ENCODE results near the gene ZSWIM3. TPM values are rescaled to one million over a fixed set of nuclear protein-coding genes. Genes with fewer than 3 reads are reported as not detected.
"Not testable (repeated sequence)": the region's sequence is repeated elsewhere in the genome, so short reads cannot be mapped to it uniquely, and the experiment has no call there.

The ZSWIM3 gene
- total and polyA plus RNA-seq, 4 donors, result 0.56 to 4.2 (median 2.3) TPM

DNA sequence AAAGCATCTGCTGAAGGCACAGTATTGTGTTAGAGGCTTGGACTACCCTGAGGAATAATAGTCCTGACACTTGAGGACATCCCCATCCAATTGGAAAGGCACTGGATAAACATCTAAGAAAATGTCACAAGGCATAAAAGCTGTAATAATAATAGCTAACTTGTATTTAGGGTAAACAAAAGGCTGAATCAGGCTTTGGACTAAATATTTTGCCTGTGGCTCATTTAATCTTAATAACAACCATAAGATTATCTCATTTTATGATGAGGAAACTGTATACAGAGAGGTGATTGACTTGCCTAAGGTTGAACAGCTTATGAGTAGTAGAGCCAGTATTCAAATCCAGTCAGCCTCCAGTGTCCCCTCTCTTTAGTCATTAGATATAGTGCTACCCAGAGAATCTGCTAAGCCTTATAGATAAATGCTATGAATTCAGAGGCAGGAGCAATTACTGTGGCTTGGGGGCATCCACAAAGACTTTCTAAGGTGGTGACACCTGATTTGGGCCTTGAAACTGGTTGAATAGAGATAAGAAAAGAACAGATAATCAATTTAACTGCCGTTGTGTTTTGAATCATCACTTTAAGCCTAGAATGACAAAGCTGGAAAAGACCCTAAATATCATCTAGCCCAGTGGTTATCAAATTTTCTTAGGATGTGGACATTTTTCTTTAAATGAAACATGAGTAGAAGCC is 16.1 kb downstream of the ZSWIM3 start:
- Histone ChIP-seq H3K4me1 (ENCODE audit: control insufficient read depth in 4 of 4, insufficient read depth in 4 of 4, low read length in 3 of 4) (no peaks in the 10 kb centered on the region), H3K9me3 (ENCODE audit: control insufficient read depth in 4 of 4, low read length in 3 of 4) (no peaks in the 10 kb centered on the region), H3K9ac (ENCODE audit: low read depth in 1 of 2, low read length in 2 of 2) (no peak overlapping the region), H3K36me3 (ENCODE audit: control insufficient read depth in 4 of 4, insufficient read depth in 3 of 4, low read depth in 1 of 4, low read length in 3 of 4) (peaks cover 6 to 15% (median 11%) of the 10 kb centered on the region in 4 donors), H3K4me3 (ENCODE audit: low read depth in 1 of 3, low read length in 3 of 3) (no peak overlapping the region), H3K27ac (ENCODE audit: low read depth in 1 of 2, low read length in 2 of 2) (no peak overlapping the region), H3K27me3 (ENCODE audit: control insufficient read depth in 4 of 4, insufficient read depth in 4 of 4, low read length in 3 of 4) (no peaks in the 10 kb centered on the region)
- 53% methylated on average over 1 of the region's 1 CpG for WGBS
- TF ChIP-seq EGR1 (IDR thresholded peaks at IDR 0.05; ENCODE audit: low read depth in 2 of 2) (no peak), TAF1 (conservative IDR thresholded peaks at IDR 0.05) (no peak), MAX (IDR thresholded peaks at IDR 0.05) (no peak)
- TF ChIP-seq, protein P1, sequence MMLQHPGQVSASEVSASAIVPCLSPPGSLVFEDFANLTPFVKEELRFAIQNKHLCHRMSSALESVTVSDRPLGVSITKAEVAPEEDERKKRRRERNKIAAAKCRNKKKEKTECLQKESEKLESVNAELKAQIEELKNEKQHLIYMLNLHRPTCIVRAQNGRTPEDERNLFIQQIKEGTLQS (IDR thresholded peaks at IDR 0.05), result no peak
- TF ChIP-seq, protein P2, sequence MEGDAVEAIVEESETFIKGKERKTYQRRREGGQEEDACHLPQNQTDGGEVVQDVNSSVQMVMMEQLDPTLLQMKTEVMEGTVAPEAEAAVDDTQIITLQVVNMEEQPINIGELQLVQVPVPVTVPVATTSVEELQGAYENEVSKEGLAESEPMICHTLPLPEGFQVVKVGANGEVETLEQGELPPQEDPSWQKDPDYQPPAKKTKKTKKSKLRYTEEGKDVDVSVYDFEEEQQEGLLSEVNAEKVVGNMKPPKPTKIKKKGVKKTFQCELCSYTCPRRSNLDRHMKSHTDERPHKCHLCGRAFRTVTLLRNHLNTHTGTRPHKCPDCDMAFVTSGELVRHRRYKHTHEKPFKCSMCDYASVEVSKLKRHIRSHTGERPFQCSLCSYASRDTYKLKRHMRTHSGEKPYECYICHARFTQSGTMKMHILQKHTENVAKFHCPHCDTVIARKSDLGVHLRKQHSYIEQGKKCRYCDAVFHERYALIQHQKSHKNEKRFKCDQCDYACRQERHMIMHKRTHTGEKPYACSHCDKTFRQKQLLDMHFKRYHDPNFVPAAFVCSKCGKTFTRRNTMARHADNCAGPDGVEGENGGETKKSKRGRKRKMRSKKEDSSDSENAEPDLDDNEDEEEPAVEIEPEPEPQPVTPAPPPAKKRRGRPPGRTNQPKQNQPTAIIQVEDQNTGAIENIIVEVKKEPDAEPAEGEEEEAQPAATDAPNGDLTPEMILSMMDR (IDR thresholded peaks at IDR 0.05; ENCODE audit: low read depth, low read length, missing input control), result no peak
- no peak for DNase-seq (ENCODE audit: low spot score)

DNA sequence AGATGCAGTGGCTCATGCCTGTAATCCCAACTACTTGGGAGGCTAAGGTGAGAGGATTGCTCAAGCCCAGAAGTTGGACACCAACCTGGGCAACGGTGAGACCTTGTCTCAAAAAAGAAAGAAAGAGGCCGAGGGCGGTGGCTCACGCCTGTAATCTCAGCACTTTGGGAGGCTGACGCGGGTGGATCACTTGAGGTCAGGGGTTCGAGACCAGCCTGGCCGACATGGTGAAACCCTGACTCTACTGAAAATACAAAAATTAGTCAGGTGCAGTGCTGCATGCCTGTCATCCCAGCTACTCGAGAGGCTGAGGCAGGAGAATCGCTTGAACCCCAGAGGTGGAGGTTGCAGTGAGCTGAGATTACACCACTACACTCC is 16.7 kb downstream of the ZSWIM3 start:
- not testable (repeated sequence) for H3K27me3 ChIP-seq (ENCODE audit: control insufficient read depth in 4 of 4, insufficient read depth in 4 of 4, low read length in 3 of 4); H3K9ac ChIP-seq (ENCODE audit: low read depth in 1 of 2, low read length in 2 of 2); H3K4me3 ChIP-seq (ENCODE audit: low read depth in 1 of 3, low read length in 3 of 3); H3K27ac ChIP-seq (ENCODE audit: low read depth in 1 of 2, low read length in 2 of 2); H3K4me1 ChIP-seq (ENCODE audit: control insufficient read depth in 4 of 4, insufficient read depth in 4 of 4, low read length in 3 of 4); DNase-seq (ENCODE audit: low spot score); H3K9me3 ChIP-seq (ENCODE audit: control insufficient read depth in 4 of 4, low read length in 3 of 4)
- 95% methylated on average over 10 of the region's 10 CpGs for WGBS
- peaks cover 6 to 15% (median 12%) of the 10 kb centered on the region in 4 donors for H3K36me3 ChIP-seq (ENCODE audit: control insufficient read depth in 4 of 4, insufficient read depth in 3 of 4, low read depth in 1 of 4, low read length in 3 of 4)

DNA sequence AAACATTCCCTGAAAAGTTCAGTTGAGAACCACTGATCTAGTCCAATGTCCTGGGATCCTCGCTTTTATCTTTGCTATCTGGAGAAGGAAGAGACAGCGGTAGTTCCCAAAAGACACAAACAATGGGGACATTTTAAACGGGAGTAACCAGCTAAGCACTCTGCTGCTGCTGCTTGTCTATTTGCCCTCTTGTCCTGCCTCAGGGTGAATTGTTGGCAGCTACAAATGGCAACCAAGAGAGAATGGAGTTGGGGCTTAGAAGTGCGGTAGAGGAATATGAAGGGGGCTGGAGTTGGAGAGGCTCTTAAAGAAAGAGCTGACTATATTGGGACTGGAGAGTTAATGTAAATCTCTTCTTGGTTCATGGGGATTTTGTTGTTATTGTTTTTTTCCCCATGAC is 17.2 kb downstream of the ZSWIM3 start:
- no peak overlapping the region for H3K9ac ChIP-seq (ENCODE audit: low read depth in 1 of 2, low read length in 2 of 2)
- 76% methylated on average over 4 of the region's 4 CpGs for WGBS
- DNase-seq (ENCODE audit: low spot score), result no peak
- H3K36me3 ChIP-seq (ENCODE audit: control insufficient read depth in 4 of 4, insufficient read depth in 3 of 4, low read depth in 1 of 4, low read length in 3 of 4), result peaks cover 6 to 15% (median 12%) of the 10 kb centered on the region in 4 donors
- no peaks in the 10 kb centered on the region for H3K9me3 ChIP-seq (ENCODE audit: control insufficient read depth in 4 of 4, low read length in 3 of 4)
- H3K27ac ChIP-seq (ENCODE audit: low read depth in 1 of 2, low read length in 2 of 2), result no peak overlapping the region
- no peaks in the 10 kb centered on the region for H3K27me3 ChIP-seq (ENCODE audit: control insufficient read depth in 4 of 4, insufficient read depth in 4 of 4, low read length in 3 of 4)
- H3K4me3 ChIP-seq (ENCODE audit: low read depth in 1 of 3, low read length in 3 of 3), result no peak overlapping the region
- no peaks in the 10 kb centered on the region for H3K4me1 ChIP-seq (ENCODE audit: control insufficient read depth in 4 of 4, insufficient read depth in 4 of 4, low read length in 3 of 4)
- TF ChIP-seq NR2F2 (IDR thresholded peaks at IDR 0.05) (no peak), EGR1 (IDR thresholded peaks at IDR 0.05; ENCODE audit: low read depth in 2 of 2) (no peak), JUND (IDR thresholded peaks at IDR 0.05) (no peak), RXRA (IDR thresholded peaks at IDR 0.05) (no peak), YY1 (IDR thresholded peaks at IDR 0.05) (no peak), TAF1 (conservative IDR thresholded peaks at IDR 0.05) (no peak), HNF4A (conservative IDR thresholded peaks at IDR 0.05) (no peak), FOXA1 (IDR thresholded peaks at IDR 0.05) (no peak), MAX (IDR thresholded peaks at IDR 0.05) (no peak), GABPA (IDR thresholded peaks at IDR 0.05 in 1 of 2, conservative IDR thresholded peaks at IDR 0.05 in 1 of 2) (no peak), RAD21 (IDR thresholded peaks at IDR 0.05) (no peak)
- TF ChIP-seq, protein P3, sequence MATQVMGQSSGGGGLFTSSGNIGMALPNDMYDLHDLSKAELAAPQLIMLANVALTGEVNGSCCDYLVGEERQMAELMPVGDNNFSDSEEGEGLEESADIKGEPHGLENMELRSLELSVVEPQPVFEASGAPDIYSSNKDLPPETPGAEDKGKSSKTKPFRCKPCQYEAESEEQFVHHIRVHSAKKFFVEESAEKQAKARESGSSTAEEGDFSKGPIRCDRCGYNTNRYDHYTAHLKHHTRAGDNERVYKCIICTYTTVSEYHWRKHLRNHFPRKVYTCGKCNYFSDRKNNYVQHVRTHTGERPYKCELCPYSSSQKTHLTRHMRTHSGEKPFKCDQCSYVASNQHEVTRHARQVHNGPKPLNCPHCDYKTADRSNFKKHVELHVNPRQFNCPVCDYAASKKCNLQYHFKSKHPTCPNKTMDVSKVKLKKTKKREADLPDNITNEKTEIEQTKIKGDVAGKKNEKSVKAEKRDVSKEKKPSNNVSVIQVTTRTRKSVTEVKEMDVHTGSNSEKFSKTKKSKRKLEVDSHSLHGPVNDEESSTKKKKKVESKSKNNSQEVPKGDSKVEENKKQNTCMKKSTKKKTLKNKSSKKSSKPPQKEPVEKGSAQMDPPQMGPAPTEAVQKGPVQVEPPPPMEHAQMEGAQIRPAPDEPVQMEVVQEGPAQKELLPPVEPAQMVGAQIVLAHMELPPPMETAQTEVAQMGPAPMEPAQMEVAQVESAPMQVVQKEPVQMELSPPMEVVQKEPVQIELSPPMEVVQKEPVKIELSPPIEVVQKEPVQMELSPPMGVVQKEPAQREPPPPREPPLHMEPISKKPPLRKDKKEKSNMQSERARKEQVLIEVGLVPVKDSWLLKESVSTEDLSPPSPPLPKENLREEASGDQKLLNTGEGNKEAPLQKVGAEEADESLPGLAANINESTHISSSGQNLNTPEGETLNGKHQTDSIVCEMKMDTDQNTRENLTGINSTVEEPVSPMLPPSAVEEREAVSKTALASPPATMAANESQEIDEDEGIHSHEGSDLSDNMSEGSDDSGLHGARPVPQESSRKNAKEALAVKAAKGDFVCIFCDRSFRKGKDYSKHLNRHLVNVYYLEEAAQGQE (IDR thresholded peaks at IDR 0.05), result no peak
- TF ChIP-seq, protein P4, sequence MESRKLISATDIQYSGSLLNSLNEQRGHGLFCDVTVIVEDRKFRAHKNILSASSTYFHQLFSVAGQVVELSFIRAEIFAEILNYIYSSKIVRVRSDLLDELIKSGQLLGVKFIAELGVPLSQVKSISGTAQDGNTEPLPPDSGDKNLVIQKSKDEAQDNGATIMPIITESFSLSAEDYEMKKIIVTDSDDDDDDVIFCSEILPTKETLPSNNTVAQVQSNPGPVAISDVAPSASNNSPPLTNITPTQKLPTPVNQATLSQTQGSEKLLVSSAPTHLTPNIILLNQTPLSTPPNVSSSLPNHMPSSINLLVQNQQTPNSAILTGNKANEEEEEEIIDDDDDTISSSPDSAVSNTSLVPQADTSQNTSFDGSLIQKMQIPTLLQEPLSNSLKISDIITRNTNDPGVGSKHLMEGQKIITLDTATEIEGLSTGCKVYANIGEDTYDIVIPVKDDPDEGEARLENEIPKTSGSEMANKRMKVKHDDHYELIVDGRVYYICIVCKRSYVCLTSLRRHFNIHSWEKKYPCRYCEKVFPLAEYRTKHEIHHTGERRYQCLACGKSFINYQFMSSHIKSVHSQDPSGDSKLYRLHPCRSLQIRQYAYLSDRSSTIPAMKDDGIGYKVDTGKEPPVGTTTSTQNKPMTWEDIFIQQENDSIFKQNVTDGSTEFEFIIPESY (IDR thresholded peaks at IDR 0.05), result no peak
- TF ChIP-seq, protein P2 (IDR thresholded peaks at IDR 0.05; ENCODE audit: low read depth, low read length, missing input control), result no peak
- TF ChIP-seq, protein P1 (IDR thresholded peaks at IDR 0.05), result no peak

Data from liver (tissue), 9 donors.